Hematopoietic multipotent progenitor cell treated with erythropoietin and hydrocortisone succinate and interleukin-3 and kit ligand, for 4 days (in vitro differentiated cells): ENCODE measurements around the gene TDRD12.
"Not testable (repeated sequence)": the region's sequence is repeated elsewhere in the genome, so short reads cannot be mapped to it uniquely, and the experiment has no call there.

Experiments used
- DNase-seq: peaks from one replicate; pipeline ENCODE4 v3.0.0-alpha.2; 2015

TDRD12 gene

DNA sequence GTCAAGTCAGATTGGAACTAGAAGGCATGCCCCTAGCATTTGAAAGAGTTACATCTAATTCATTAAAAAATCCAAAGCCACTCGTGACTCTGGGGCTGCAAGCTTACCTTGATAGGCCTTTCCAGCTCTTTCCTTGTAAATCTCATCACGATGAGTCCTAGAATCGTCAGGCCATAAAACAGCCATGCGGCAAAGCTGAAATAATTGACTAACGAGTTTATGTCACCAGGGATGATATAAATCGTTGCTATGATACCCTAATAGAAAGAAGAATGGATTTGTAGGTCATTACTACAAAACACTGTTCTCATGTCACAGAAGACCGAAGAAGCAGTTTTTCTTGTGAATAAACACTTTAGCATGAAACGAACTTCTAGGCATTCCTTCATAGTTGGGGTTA lies 122.5 kb downstream of the TDRD12 start:
- no peak for DNase-seq

DNA sequence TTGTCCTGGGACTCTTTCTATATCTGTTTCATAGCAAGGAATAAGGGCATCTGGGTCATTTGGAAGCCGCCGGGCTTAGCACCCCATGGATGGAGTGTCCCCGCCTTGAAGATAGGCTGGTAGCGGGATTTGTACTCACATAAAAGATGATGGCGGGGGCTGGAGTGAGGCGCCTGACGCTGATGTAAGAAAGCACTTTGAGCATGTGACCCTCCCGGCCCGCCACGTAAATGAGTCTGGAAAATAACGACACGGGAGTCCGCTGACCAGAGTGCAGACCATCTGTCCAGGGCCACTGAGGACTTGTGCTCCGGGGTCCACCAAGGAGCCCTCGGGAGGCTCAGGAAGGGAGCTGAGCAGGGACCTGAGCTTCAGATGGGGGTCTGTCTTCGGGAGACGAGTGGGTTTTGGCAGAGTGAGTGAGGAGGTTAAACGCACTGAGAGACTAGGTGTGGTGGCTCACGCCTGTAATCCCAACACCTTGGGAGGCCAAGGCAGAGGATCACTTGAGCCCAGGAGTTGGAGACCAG lies 124.2 kb downstream of the TDRD12 start:
- DNase-seq, result no peak

DNA sequence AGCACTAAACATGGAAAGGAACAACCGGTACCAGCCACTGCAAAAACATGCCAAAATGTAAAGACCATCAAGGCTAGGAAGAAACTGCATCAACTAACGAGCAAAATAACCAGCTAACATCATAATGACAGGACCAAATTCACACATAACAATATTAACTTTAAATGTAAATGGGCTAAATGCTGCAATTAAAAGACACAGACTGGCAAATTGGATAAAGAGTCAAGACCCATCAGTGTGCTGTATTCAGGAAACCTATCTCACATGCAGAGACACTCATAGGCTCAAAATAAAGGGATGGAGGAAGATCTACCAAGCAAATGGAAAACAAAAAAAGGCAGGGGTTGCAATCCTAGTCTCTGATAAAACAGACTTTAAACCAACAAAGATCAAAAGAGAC lies 128.5 kb downstream of the TDRD12 start:
- not testable (repeated sequence) for DNase-seq

DNA sequence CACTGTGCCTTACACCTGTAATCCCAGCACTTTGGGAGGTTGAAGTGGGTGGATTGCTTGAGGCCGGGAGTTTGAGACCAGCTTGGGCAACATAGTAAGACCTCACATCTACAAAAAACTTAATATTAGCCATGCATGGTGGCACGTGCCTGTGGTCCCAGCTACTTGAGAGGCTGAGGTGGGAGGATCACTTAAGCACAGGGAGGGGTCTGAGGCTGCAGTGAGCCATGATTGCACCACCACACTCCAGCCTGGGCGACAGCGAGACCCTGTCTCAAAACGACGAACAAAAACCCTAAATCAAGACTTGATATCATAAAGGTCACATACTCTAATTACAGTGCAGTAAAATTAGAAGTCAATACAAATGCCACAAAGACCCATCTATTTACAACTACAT lies 132.6 kb downstream of the TDRD12 start:
- DNase-seq, result no peak

- not testable (repeated sequence) for DNase-seq
Observed at GRCh38 chr19:32856818-32857217, 137.3 kb downstream of the TDRD12 start.

GRCh38 chr19:32857584-32857983 lies 138.0 kb downstream of the TDRD12 start:
- DNase-seq, result no peak

GRCh38 chr19:32858155-32858554 lies 138.6 kb downstream of the TDRD12 start:
- no peak for DNase-seq

GRCh38 chr19:32858559-32858958 lies 139.0 kb downstream of the TDRD12 start:
- DNase-seq, result no peak

DNA sequence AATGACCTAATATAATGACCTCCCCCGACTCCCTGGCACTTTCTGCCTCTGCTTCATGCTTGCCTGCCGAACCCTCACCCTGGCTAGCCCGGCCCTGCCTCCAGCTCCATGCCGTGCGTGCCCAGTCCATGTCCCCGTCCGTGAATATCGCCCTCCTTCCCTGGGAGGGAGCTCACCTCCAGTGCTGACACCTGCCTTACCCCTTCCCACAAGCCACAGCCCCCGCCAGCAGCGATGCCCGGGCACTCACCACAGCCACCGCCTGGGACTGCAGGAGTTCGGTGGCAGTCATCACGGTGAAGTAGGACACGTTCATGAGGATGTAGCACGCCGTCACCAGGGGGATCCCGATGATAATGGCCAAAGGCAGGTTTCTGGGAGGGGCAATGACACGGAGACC lies 140.0 kb downstream of the TDRD12 start:
- DNase-seq, result no peak

GRCh38 chr19:32861596-32861995 lies 142.0 kb downstream of the TDRD12 start:
- DNase-seq, result no peak

DNA sequence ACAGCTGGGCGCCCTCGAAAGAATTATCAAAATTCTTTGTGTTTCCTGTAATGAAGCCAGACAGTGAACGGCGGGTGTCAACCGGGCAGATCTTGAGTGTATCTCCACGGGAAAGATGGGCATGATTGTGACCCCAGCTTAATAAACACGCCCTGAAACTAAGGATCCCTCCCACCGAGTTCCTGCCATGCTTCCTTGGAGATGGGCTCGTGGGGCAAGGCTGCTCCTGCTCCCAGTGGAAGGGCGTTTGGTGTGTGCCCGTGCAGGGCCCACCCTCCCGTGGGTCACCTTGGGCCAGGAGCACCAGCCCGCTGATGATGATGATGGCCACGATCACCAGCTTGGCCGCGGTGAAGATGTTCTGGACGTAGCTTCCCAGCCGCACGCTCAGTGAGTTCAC lies 142.6 kb downstream of the TDRD12 start:
- DNase-seq, result no peak

DNA sequence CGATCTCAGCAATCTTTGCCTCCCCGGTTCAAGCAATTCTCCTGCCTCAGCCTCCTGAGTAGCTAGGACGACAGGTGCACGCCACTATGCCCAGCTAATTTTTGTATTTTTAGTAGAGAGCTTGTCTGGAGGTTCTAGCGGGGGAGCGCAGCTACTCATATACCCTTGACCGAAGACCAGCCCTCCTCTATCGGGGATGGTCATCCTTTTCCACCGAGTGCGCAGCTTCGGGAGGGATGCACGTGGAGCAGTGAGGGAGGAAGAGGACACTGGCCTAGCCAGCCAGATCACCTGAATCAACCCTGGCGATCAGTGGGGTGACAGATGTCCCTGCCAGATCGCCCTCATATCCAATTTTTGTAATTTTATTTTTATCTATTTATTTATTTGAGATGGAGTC lies 143.2 kb downstream of the TDRD12 start:
- no peak for DNase-seq

GRCh38 chr19:32863301-32863700 lies 143.7 kb downstream of the TDRD12 start:
- no peak for DNase-seq

DNA sequence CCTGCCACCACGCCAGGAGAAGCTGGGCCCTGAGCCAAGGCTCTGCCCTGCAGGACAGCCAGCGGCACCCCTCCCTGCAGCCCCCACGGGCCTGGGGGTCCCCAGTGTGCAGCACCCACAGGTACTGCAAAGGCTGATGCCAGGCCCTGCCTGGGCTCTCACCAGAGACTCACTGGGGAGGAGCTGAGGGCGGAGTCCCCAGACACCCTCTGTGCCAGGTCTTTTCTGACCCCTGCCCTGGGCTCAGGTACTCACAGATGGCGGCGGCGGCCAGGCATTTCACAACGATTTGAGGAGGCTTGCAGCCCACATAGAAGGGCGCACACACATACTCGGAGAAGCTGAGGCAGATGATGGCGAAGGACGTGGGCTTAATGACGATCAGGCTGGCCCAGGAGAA lies 144.3 kb downstream of the TDRD12 start:
- DNase-seq, result no peak

GRCh38 chr19:32864318-32865007 lies 144.9 kb downstream of the TDRD12 start:
- DNase-seq, result no peak

GRCh38 chr19:32865326-32865725 lies 145.8 kb downstream of the TDRD12 start:
- DNase-seq, result no peak

DNA sequence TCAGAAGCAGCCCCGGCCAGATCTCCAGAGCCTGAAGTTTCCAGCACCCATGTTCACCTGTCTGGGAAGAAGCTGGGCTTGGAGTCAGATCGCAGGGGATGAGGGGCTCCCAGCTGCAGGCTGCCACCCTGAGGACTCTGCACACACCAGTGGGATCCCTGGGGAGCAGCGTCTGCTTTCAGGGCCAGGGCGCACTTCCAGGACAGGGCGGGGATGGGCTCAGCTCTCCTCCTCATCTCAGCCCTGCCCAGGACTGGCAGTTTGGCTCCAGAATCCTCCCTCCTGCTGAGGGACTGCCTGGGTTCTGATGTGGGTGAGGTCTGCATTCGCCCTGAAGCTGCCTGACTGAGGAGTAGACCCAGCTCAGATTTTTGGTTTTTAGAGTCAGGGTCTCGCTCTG lies 146.5 kb downstream of the TDRD12 start:
- DNase-seq, result no peak

- DNase-seq, result no peak
Observed at GRCh38 chr19:32866564-32867265, 147.1 kb downstream of the TDRD12 start.

DNA sequence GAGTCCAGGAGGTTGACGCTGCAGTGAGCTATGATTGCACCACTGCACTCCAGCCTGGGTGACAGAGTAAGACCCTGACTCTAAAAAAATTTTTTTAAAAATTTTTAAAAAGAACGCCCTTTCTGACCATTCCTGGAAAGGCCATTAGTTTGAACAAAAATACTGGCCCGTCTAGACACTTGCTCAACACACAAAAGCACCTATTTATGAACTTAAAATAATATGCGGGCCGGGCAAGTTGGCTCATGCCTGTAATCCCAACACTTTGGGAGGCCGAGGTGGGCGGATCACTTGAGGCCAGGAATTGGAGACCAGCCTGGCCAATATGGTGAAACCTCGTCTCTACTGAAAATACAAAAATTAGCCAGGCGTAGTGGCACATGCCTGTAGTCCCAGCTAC lies 147.9 kb downstream of the TDRD12 start:
- not testable (repeated sequence) for DNase-seq

DNA sequence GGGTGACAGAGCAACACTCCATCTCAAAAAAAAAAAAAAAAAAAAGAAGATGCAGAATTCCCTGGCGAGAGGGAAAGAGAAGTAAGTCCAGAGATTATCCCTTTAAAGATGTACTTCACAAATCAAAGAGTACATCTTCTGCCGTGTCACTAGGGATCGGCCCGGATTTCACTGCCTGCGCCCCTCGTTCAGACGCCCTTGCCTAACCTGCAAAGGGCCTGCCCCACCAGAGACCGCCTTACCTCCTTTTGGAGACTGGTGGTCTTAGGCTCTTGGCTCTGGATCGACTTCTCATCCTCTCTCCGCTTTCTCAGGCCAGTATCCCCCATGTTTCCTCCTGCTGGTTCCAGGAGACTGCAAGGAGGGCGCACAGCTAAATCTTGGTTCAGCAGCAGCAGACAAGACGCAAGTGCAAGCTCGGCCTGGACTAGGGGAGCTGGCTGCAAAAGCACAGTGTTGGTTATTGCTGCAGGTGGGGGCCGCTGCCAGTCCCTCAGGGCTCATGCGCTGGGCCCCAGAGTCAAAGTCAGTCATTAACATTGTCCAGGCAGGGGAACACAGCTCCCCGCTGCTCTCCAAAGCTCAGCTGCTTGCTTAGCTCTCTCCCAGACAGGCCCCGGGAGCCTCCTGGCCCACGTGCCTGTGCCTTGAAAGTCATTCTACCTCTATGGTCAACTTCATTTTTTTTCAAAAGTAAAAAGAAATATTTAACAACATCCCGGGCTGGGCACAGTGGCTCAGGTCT lies 148.8 kb downstream of the TDRD12 start:
- DNase-seq, result no peak

DNA sequence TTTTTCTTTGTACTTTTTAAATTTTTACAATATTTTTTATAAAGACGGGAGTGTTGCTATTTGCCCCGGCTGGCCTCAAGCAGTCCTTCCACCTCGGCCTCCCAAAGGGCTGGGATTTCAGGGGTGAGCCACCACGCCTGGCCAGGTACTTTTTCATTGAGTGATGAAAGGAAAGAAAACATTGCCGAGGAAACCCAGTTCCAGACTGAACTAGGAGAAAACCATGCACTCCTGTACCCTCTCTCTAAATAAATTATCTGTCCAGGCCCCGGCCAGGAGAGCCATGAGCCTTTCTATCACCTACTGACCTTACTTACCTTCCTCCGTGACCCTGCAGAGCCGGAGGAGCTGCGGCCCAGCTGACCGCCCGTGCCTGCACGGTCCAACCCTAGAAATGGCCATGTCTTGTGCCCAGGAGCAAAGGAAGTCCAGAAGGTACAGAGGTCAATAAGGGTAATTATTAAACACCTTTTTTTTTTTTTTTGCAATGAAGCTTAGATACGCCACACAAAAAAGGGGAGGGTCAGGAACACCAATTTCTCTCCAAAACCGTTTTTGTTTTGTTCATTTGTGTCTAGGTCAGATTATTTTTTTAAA lies 149.9 kb downstream of the TDRD12 start, which contains the start of gene SLC7A9:
TSS of gene SLC7A9 (minus strand) at position 399 of the 597 bp plus-strand sequence. CDS start 1,233 bp downstream, outside the sequence.
- DNase-seq, result no peak

- DNase-seq, result no peak
Observed at GRCh38 chr19:32869966-32870573, 150.5 kb downstream of the TDRD12 start.

GRCh38 chr19:32870981-32871451 lies 151.4 kb downstream of the TDRD12 start:
- no peak for DNase-seq
